ENCODE measurements around the gene CDK11B.

DNA sequence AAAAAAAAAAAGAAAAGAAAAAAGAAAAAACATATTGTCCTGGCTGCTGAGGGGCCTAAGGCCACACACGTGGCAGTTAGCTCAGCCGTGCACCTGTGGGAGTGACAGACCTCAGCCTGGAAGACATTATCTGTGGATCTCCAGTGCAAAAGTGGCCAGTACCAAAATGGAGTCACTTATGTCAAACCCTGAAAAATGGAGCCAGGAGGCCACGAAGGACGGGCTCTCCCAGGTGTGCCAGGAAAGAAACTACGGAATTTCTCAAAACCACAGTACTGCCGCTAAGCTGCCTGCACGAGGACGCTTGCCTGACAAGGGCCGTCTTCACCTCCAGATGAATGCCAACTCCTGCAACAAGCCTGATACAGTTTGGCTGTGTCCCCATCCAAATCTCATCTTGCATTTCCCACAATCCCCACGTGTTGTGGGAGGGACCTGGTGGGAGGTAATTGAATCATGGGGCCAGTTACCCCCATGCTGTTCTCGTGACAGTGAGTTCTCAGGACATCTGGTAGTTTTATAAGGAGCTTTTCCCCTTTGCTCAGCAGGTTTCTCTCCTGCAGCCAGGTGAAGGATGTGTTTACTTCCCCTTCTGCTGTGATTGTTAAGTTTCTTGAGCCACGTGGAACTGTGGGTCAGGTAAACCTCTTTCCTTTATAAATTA is 48.9 kb downstream of the CDK11B start:
- TF ChIP-seq CTCF (IDR thresholded peaks at IDR 0.05) = no peak
- no peak for TF ChIP-seq POLR2A (IDR thresholded peaks at IDR 0.05)

Data from lower leg skin (tissue), 3 donors.